Heart right ventricle (tissue), 16 donors: ENCODE results near the gene ABHD12. TPM values are rescaled to one million over a fixed set of nuclear protein-coding genes. Genes with fewer than 3 reads are reported as not detected.

Experiments
- ATAC-seq, 8 donors: fragments of 200-7000 bp; cut with Tn5 transposase; one replicate each; pipeline ENCODE4 v1.9.1; 2020; ENCODE audit warnings: mild to moderate bottlenecking in 8 of 8, moderate library complexity in 8 of 8, moderate number of reproducible peaks in 1 of 8
- DNase-seq, 2 donors: peaks; one replicate each; pipeline ENCODE4 v3.0.0-alpha.2; 2020
- H3K27ac ChIP-seq, 10 donors: fragments of 200-600 bp; sonication (generic) in 2 of 10; one replicate each; pipeline versions ENCODE4 v1.5.0 to v1.8.0; 2020 to 2022; ENCODE audit warnings: mild to moderate bottlenecking in 3 of 10
- H3K27me3 ChIP-seq, 7 donors: fragments of 200-600 bp; one replicate each; pipeline ENCODE4 v1.8.0; 2021 to 2022; ENCODE audit warnings: mild to moderate bottlenecking in 2 of 7
- H3K36me3 ChIP-seq, 9 donors: fragments of 200-600 bp; sonication (generic) in 1 of 9; one replicate each; pipeline versions ENCODE4 v1.5.0 to v1.8.0; 2020 to 2022; ENCODE audit warnings: mild to moderate bottlenecking in 2 of 9
- H3K4me1 ChIP-seq, 9 donors: fragments of 200-600 bp; sonication (generic) in 1 of 9; one replicate each; pipeline versions ENCODE4 v1.5.0 to v1.8.0; 2020 to 2022; ENCODE audit warnings: mild to moderate bottlenecking in 4 of 9
- H3K4me3 ChIP-seq, 10 donors: fragments of 200-600 bp; sonication (generic) in 2 of 10; one replicate each; pipeline versions ENCODE4 v1.5.0 to v1.8.0; 2020 to 2022; ENCODE audit warnings: mild to moderate bottlenecking in 7 of 10, moderate library complexity in 2 of 10
- H3K9me3 ChIP-seq, 11 donors: fragments of 200-600 bp in 10 of 11; sonication (generic) in 2 of 11; one replicate each; pipeline versions ENCODE4 v1.5.0 to v1.8.0; 2013 to 2022; ENCODE audit warnings: mild to moderate bottlenecking in 2 of 11, control low read depth in 1 of 11, moderate library complexity in 1 of 11
- CTCF ChIP-seq, 9 donors: fragments of 200-600 bp; sonication (generic) in 2 of 9; IDR thresholded peaks; one replicate each; pipeline versions ENCODE4 v1.5.0 to v1.8.0; 2021 to 2022; ENCODE audit warnings: antibody characterized with exemption in 9 of 9, mild to moderate bottlenecking in 5 of 9, moderate library complexity in 1 of 9
- WGBS, 2 donors: extraction: QIAGEN DNeasy Blood & Tissue Kit; methylation state at CpG; one replicate each; pipeline ENCODE4 v1.1.7; 2013; ENCODE audit warnings: inconsistent platforms in 1 of 2; 5-methylcytosine and 5-hydroxymethylcytosine counted together
- intact Hi-C, 10 donors: fragments of 100-400 bp; cut with DNase I; formaldehyde crosslinking; loops; one replicate each; pipeline versions ENCODE4 v1.11.1 to v1.14.2; 2022
- polyA plus RNA-seq, 2 donors: library from polyadenylated mRNA; stranded (reverse); fragments of 200-250 nt; gene quantifications; one replicate each; pipeline ENCODE4 v1.2.3, GENCODE V29; 2013
- total RNA-seq, 10 donors: library from RNA; stranded (reverse); fragmentation: NEBNext Ultra II Directional in 3 of 10; extraction: Animal tissue kit (Norgen Biotek cat#: 25700) in 3 of 10; gene quantifications; one replicate each; pipeline versions ENCODE4 v1.2.1 to v1.2.4, GENCODE V29; 2021 to 2023
- donor health status: Arrhythmogenic right ventricular cardiomyopathy.
- donor health status: ischemic (EF 13 %, LVEDD 7.1; RV severe dilation, severe dysfunction).
- donor health status: healthy with polysubstance abuse.
- donor health status: DM: no; HTN: yes; CAD: no.
- donor health status: DM: no; HTN: no; CAD: no.
- donor health status: ischemic (EF 25% LVEDD 6.9; RV normal size, moderate dysfunction).
- donor health status: ischemic (EF 25% LVEDD 5.7; RV mildly dilated, moderate dysfunction).
- donor health status: healthy.
- donor health status: DM: yes; HTN: yes; CAD: no.
- donor health status: Ischemic cardiomyopathy.
- donor health status: ischemic (EF 35%, LVEDD 5.7; RV mildly dilated, moderate dysfunction).
- donor health status: nonischemic (EF 11% LVEDD 7.7; RV severe dilation, severe dysfunction).
- donor health status: DM: yes; HTN: yes; CAD: no.
- donor health status: PGD.
- donor health status: ischemic (EF 29% LVEDD 5.4; RV normal size, mild dysfunction).
- donor health status: nonischemic (EF 23%, LVEDD 6.1; RV moderate dilation, normal function).

The ABHD12 gene
- total and polyA plus RNA-seq, 12 donors, result 21.1 to 41.3 (median 28.1) TPM

- Histone ChIP-seq H3K27ac (peak overlapping the region; percentile 92 to 98 (median 96)), H3K4me1 (peaks cover 0 to 84% (median 59%) of the 10 kb centered on the region in 9 donors), H3K36me3 (peaks cover 0 to 6% (median 0%) of the 10 kb centered on the region in 9 donors), H3K9me3 (no peaks in the 10 kb centered on the region), H3K4me3 (peak overlapping the region in 9 of 10 donors; percentile 76 to 96 (median 92)), H3K27me3 (no peaks in the 10 kb centered on the region)
- 43 to 59% methylated on average over 3 of the region's 3 CpGs for WGBS, 2 donors
- no peak for DNase-seq
- no peak for TF ChIP-seq CTCF (IDR thresholded peaks at IDR 0.05)
- peak in 1 of 8 donors; percentile 21 for ATAC-seq
- intact Hi-C loops, result loop anchor here in 3 of 10 donors (5.0 to 10.0 kb wide), 3 partner anchors 47 to 176 kb away; partner anchors contain the start of gene ENTPD6 (in 1 of the 3)
Observed at GRCh38 chr20:25250508-25250907, 140.1 kb downstream of the ABHD12 start.

Other genes starting within 250 kb of the ABHD12 start
- gene ENTPD6, start 195.1 kb downstream of the ABHD12 start, total RNA-seq, result 100 to 1,000 TPM in 3 of 10 donors, 10 to 100 TPM in 7; 54.6 to 141 (median 78.0) TPM
- gene ENTPD6, start 195.1 kb downstream of the ABHD12 start, polyA plus RNA-seq, result 100 to 1,000 TPM; 161 to 167 TPM
- gene PYGB, start 142.8 kb downstream of the ABHD12 start, total RNA-seq, result 100 to 1,000 TPM; 203 to 462 (median 276) TPM
- gene PYGB, start 142.8 kb downstream of the ABHD12 start, polyA plus RNA-seq, result 100 to 1,000 TPM in 1 of 2 donors, 10 to 100 TPM in 1; 83.1 to 250 TPM
- 1 to 10 TPM in 2 of 10 donors, under 1 TPM in 8; 0.19 to 1.6 (median 0.64) TPM for gene GINS1, start 16.8 kb upstream of the ABHD12 start, total RNA-seq
- gene GINS1, start 16.8 kb upstream of the ABHD12 start, polyA plus RNA-seq, result under 1 TPM; 0.28 to 0.29 TPM
- 1 to 10 TPM; 1.4 to 8.3 (median 3.8) TPM for gene NINL, start 194.7 kb upstream of the ABHD12 start, total RNA-seq
- 10 to 100 TPM in 1 of 2 donors, 1 to 10 TPM in 1; 1.3 to 17.9 TPM for gene NINL, start 194.7 kb upstream of the ABHD12 start, polyA plus RNA-seq
- 1 to 10 TPM; 1.9 to 6.2 (median 3.0) TPM for gene NANP, start 233.2 kb upstream of the ABHD12 start, total RNA-seq
- 1 to 10 TPM; 1.7 to 3.1 TPM for gene NANP, start 233.2 kb upstream of the ABHD12 start, polyA plus RNA-seq